Ishikawa (cell line): ENCODE measurements around the gene BAD.

Experiments
- CEBPB ChIP-seq: IDR thresholded peaks from 2 replicates; pipeline ENCODE4 v1.6.1; 2012
- CREB1 ChIP-seq: IDR thresholded peaks from 2 replicates; pipeline ENCODE4 v1.6.1; 2012; ENCODE audit warnings: low read depth
- EGR1 ChIP-seq: IDR thresholded peaks from 2 replicates; pipeline ENCODE4 v1.6.1; 2012
- EP300 ChIP-seq: IDR thresholded peaks from 2 replicates; pipeline ENCODE4 v1.6.1; 2012; ENCODE audit warnings: borderline replicate concordance
- FOXM1 ChIP-seq: IDR thresholded peaks from 2 replicates; pipeline ENCODE4 v1.6.1; 2012; ENCODE audit warnings: low read depth, borderline replicate concordance
- MAX ChIP-seq: IDR thresholded peaks from 2 replicates; pipeline ENCODE4 v1.6.1; 2012
- NFIC ChIP-seq: IDR thresholded peaks from 2 replicates; pipeline ENCODE4 v1.6.1; 2012
- RAD21 ChIP-seq: IDR thresholded peaks from 2 replicates; pipeline ENCODE4 v1.6.1; 2012; ENCODE audit warnings: low read depth
- REST ChIP-seq: IDR thresholded peaks from 2 replicates; pipeline ENCODE4 v1.6.1; 2012; ENCODE audit warnings: low read depth, mild to moderate bottlenecking
- TAF1 ChIP-seq: IDR thresholded peaks from 2 replicates; pipeline ENCODE4 v1.6.1; 2012; ENCODE audit warnings: low read depth, mild to moderate bottlenecking
- TCF12 ChIP-seq: IDR thresholded peaks from 2 replicates; pipeline ENCODE4 v1.6.1; 2012; ENCODE audit warnings: low read depth
- TEAD4 ChIP-seq: IDR thresholded peaks from 2 replicates; pipeline ENCODE4 v1.6.1; 2012
- USF1 ChIP-seq: IDR thresholded peaks from 2 replicates; pipeline ENCODE4 v1.6.1; 2012
- YY1 ChIP-seq: IDR thresholded peaks from 2 replicates; pipeline ENCODE4 v1.6.1; 2012; ENCODE audit warnings: low read depth
- ZBTB7A ChIP-seq: IDR thresholded peaks from 2 replicates; pipeline ENCODE4 v1.6.1; 2012; ENCODE audit warnings: low read depth

Gene BAD

GRCh38 chr11:64222651-64223000, 61.8 kb downstream of the BAD start:
- TF ChIP-seq EP300 (no peak), FOXM1 (no peak), TAF1 (no peak), YY1 (no peak), CREB1 (no peak), EGR1 (no peak), REST (no peak), MAX (no peak)

GRCh38 chr11:64220798-64221197, 63.7 kb downstream of the BAD start:
- TF ChIP-seq TCF12 (no peak), CREB1 (no peak), EP300 (no peak), REST (no peak), ZBTB7A (no peak), RAD21 (no peak), YY1 (no peak), NFIC (no peak), EGR1 (no peak), TAF1 (no peak), USF1 (no peak), MAX (no peak), TEAD4 (no peak), FOXM1 (no peak), CEBPB (no peak)

GRCh38 chr11:64220271-64220670, 64.2 kb downstream of the BAD start:
- TF ChIP-seq RAD21 (no peak), EP300 (no peak), MAX (no peak), TCF12 (no peak), FOXM1 (no peak), CREB1 (no peak), TEAD4 (no peak), CEBPB (no peak), EGR1 (no peak), USF1 (no peak), ZBTB7A (no peak)
